GM12878 (cell line): ENCODE measurements around the gene CRYGS. TPM values are rescaled to one million over a fixed set of nuclear protein-coding genes. Genes with fewer than 3 reads are reported as not detected.
A peak's percentile ranks its signal among the peaks of the same experiment; 100 is the strongest.

Experiments used
- ATAC-seq: fragments of 200-7000 bp; cut with Tn5 transposase; 3 replicates; pipeline ENCODE4 v1.9.1; 2020; ENCODE audit warnings: mild to moderate bottlenecking, moderate library complexity
- BruUV-seq: library from RNA; stranded (reverse); fragments of 400-500 nt; replicated peaks from 2 replicates; lab custom pipeline; 2021; lab: Mats Ljungman, UMichigan
- CTCF ChIA-PET: fragments of 300-600 bp; sonication (Branson Sonifier 250); formaldehyde crosslinking; extraction: SDS; loops from one replicate; lab custom pipeline; 2021; ENCODE audit warnings: inconsistent platforms; lab: Yijun Ruan, JAX
- POLR2A ChIA-PET: fragments of 350-600 bp; formaldehyde crosslinking; extraction: SDS; loops from one replicate; lab custom pipeline; 2021; ENCODE audit warnings: inconsistent platforms; lab: Charles Lee
- RAD21 ChIA-PET: fragments of 300-600 bp; sonication (Branson Sonifier 250); formaldehyde crosslinking; loops from one replicate; lab custom pipeline; 2023; ENCODE audit warnings: antibody characterized with exemption; ENCODE audit not compliant: unreplicated experiment; lab: Charles Lee
- SMC1A ChIA-PET: fragments of 300-600 bp; sonication (Branson Sonifier 250); formaldehyde crosslinking; loops from one replicate; lab custom pipeline; 2023; ENCODE audit not compliant: unreplicated experiment, uncharacterized antibody; lab: Charles Lee
- DNase-seq: peaks from one replicate; pipeline ENCODE4 v3.0.0-alpha.2; 2011; ENCODE audit warnings: low read depth, low spot score
- FAIRE-seq: peaks from 3 replicates; lab custom pipeline; 2011; peaks lifted over from hg19 to GRCh38; lab: Jason Lieb, UNC
- H2AFZ ChIP-seq: 2 replicates; pipeline ENCODE4 v1.6.0; 2011; ENCODE audit warnings: low read depth, low read length, control low read depth; ENCODE audit not compliant: control insufficient read depth
- H3K27ac ChIP-seq: 2 replicates; pipeline ENCODE4 v1.5.1; 2011; ENCODE audit warnings: control low read depth; ENCODE audit not compliant: control insufficient read depth, insufficient read depth
- H3K27me3 ChIP-seq, 2 experiments: replicated peaks in 1 of 2; 2 replicates each; pipeline versions ENCODE4 v1.6.0 to v1.6.1; 2011; ENCODE audit warnings: low read length in 1 of 2; ENCODE audit not compliant: control insufficient read depth in 2 of 2, insufficient read depth in 2 of 2
- H3K36me3 ChIP-seq, 2 experiments: 2 replicates each; pipeline ENCODE4 v1.5.1; 2011; ENCODE audit warnings: low read length in 1 of 2; ENCODE audit not compliant: control insufficient read depth in 2 of 2, insufficient read depth in 2 of 2
- H3K4me1 ChIP-seq: 2 replicates; pipeline ENCODE4 v1.6.1; 2011; ENCODE audit warnings: mild to moderate bottlenecking, low read length, moderate library complexity, mixed read lengths; ENCODE audit not compliant: control insufficient read depth, insufficient read depth
- H3K4me2 ChIP-seq: 2 replicates; pipeline ENCODE4 v1.6.0; 2011; ENCODE audit warnings: control low read depth; ENCODE audit not compliant: control insufficient read depth, insufficient read depth
- H3K4me3 ChIP-seq: fragments of 200-600 bp; sonication (generic); 2 replicates; pipeline ENCODE4 v1.5.1; 2016
- H3K79me2 ChIP-seq: 2 replicates; pipeline ENCODE4 v1.6.0; 2011; ENCODE audit warnings: low read length; ENCODE audit not compliant: control insufficient read depth, insufficient read depth
- H3K9ac ChIP-seq: 2 replicates; pipeline ENCODE4 v1.8.0; 2011; ENCODE audit warnings: low read length, control low read depth, mixed read lengths; ENCODE audit not compliant: control insufficient read depth, insufficient read depth
- H3K9me3 ChIP-seq: replicated peaks from 3 replicates; pipeline ENCODE4 v1.5.1; 2011; ENCODE audit warnings: mild to moderate bottlenecking, low read length; ENCODE audit not compliant: control insufficient read depth, insufficient read depth
- H4K20me1 ChIP-seq: 2 replicates; pipeline ENCODE4 v1.6.0; 2011; ENCODE audit not compliant: control insufficient read depth, insufficient read depth
- HDAC2 ChIP-seq: fragments of 200-600 bp; sonication (generic); IDR thresholded peaks from 2 replicates; pipeline ENCODE4 v1.6.1; 2017
- RAD21 ChIP-seq: IDR thresholded peaks from 2 replicates; pipeline ENCODE4 v1.6.1; 2011; ENCODE audit warnings: mild to moderate bottlenecking, low read depth, low read length, moderate library complexity; ENCODE audit not compliant: insufficient read depth
- WRNIP1 ChIP-seq: IDR thresholded peaks from 2 replicates; pipeline ENCODE4 v1.6.1; 2011; ENCODE audit warnings: low read depth, low read length, improper control_type of control experiment, borderline replicate concordance
- WGBS: methylation state at CpG from one replicate; pipeline ENCODE4 v1.1.6; 2016; ENCODE audit warnings: low lambda C conversion rate; ENCODE audit not compliant: insufficient replicate concordance, insufficient coverage; ENCODE audit errors: missing lambda C conversion rate; 5-methylcytosine and 5-hydroxymethylcytosine counted together
- in situ Hi-C: fragments of 300-500 bp; cut with MboI; formaldehyde crosslinking; loops from 9 replicates; pipeline ENCODE4 v1.14.3; 2018; ENCODE audit warnings: mixed read lengths
- intact Hi-C: fragments of 100-400 bp; cut with micrococcal nuclease; formaldehyde crosslinking; loops from one replicate; pipeline ENCODE4 v1.14.2; 2022; ENCODE audit not compliant: unreplicated experiment
- polyA plus RNA-seq, 11 experiments: library from polyadenylated mRNA; depleted of rRNA in 4 of 11; unstranded in 6 of 11; stranded (reverse) in 5 of 11; fragments of >200 nt; fragmentation: Nextera tagmentation in 4 of 11; fragmentation: Illumina TruSeq in 1 of 11; extraction: Ambion mirVana in 4 of 11; extraction: Trizol in 1 of 11; gene quantifications; 1 replicate in 1 of 11; 2 replicates in 10 of 11; pipeline versions ENCODE4 v1.2.1 to v1.2.3, GENCODE V29; 2011 to 2016; ENCODE audit warnings: inconsistent platforms in 2 of 11, missing spikeins in 2 of 11, low read depth in 1 of 11
- total RNA-seq, 4 experiments: library from RNA; depleted of rRNA in 3 of 4; stranded (reverse); fragments of >200 nt in 3 of 4; fragmentation: Illumina TruSeq in 1 of 4; extraction: Trizol in 1 of 4; gene quantifications; 2 replicates each; pipeline versions ENCODE4 v1.2.1 to v1.2.3, GENCODE V29; 2013 to 2021
- TF ChIP-seq, protein P1 (sequence below): IDR thresholded peaks from 2 replicates; pipeline ENCODE4 v1.6.1; 2012; ENCODE audit warnings: mild to moderate bottlenecking, low read depth, low read length
- TF ChIP-seq, protein P2 (sequence below): fragments of 450-650 bp; IDR thresholded peaks from 2 replicates; pipeline ENCODE4 v1.6.1; 2017; ENCODE audit warnings: borderline replicate concordance
- TF ChIP-seq, protein P3 (sequence below): fragments of 450-650 bp; IDR thresholded peaks from 2 replicates; pipeline ENCODE4 v1.6.1; 2017; ENCODE audit warnings: antibody characterized with exemption, mild to moderate bottlenecking, moderate library complexity

Gene CRYGS
- total and polyA plus RNA-seq, 10 of the 15 experiments (the other 5 are each of a cell fraction or from before 2014, with no cell fraction given) = 1.1 to 6.0 (median 2.5) TPM

DNA sequence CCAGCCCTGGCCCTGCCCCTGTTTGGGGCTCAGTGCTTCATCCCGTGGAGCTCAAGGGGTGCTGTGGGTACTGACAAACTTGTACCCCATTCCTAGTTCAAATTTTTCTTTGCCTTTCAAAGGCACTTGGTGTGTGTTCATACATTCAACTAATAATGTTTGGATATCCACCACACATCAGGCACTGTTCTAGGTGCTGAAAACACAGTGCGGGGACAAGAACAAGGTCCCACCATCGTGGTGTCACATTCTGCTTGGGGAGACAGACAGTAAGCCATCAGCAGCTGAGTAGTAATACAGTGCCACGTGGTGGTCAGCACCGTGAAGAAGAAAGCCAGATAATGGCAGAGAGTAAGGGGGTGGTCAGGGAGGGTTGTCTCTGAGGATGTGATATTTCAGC, 32.5 kb downstream of the CRYGS start:
- POLR2A ChIA-PET = interaction anchor here (1.0 to 2.1 kb wide), 5 partner anchors 11 to 25 kb away, joined by 3 to 11 read pairs (median 4); no protein-coding TSS in a partner anchor
- ATAC-seq = peak; percentile 8
- 0 out of 2 replicates have a peak overlapping the region, but pooled peaks have one; percentile 29 for H3K27ac ChIP-seq
- RAD21 ChIA-PET = interaction anchor here (0.7 to 7.8 kb wide), 8 partner anchors 8 to 250 kb away, joined by 3 to 192 read pairs (median 4); no protein-coding TSS in a partner anchor
- H3K9ac ChIP-seq = no peak overlapping the region
- DNase-seq = no peak
- H3K79me2 ChIP-seq = no peaks in the 10 kb centered on the region
- WGBS = 20% methylated on average over 5 of the region's 5 CpGs
- no peak for TF ChIP-seq WRNIP1
- no peak for TF ChIP-seq HDAC2
- TF ChIP-seq, protein P1, sequence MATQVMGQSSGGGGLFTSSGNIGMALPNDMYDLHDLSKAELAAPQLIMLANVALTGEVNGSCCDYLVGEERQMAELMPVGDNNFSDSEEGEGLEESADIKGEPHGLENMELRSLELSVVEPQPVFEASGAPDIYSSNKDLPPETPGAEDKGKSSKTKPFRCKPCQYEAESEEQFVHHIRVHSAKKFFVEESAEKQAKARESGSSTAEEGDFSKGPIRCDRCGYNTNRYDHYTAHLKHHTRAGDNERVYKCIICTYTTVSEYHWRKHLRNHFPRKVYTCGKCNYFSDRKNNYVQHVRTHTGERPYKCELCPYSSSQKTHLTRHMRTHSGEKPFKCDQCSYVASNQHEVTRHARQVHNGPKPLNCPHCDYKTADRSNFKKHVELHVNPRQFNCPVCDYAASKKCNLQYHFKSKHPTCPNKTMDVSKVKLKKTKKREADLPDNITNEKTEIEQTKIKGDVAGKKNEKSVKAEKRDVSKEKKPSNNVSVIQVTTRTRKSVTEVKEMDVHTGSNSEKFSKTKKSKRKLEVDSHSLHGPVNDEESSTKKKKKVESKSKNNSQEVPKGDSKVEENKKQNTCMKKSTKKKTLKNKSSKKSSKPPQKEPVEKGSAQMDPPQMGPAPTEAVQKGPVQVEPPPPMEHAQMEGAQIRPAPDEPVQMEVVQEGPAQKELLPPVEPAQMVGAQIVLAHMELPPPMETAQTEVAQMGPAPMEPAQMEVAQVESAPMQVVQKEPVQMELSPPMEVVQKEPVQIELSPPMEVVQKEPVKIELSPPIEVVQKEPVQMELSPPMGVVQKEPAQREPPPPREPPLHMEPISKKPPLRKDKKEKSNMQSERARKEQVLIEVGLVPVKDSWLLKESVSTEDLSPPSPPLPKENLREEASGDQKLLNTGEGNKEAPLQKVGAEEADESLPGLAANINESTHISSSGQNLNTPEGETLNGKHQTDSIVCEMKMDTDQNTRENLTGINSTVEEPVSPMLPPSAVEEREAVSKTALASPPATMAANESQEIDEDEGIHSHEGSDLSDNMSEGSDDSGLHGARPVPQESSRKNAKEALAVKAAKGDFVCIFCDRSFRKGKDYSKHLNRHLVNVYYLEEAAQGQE = peak; percentile 75
- TF ChIP-seq, protein P2, sequence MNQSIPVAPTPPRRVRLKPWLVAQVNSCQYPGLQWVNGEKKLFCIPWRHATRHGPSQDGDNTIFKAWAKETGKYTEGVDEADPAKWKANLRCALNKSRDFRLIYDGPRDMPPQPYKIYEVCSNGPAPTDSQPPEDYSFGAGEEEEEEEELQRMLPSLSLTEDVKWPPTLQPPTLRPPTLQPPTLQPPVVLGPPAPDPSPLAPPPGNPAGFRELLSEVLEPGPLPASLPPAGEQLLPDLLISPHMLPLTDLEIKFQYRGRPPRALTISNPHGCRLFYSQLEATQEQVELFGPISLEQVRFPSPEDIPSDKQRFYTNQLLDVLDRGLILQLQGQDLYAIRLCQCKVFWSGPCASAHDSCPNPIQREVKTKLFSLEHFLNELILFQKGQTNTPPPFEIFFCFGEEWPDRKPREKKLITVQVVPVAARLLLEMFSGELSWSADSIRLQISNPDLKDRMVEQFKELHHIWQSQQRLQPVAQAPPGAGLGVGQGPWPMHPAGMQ = no peak
- TF ChIP-seq, protein P3, sequence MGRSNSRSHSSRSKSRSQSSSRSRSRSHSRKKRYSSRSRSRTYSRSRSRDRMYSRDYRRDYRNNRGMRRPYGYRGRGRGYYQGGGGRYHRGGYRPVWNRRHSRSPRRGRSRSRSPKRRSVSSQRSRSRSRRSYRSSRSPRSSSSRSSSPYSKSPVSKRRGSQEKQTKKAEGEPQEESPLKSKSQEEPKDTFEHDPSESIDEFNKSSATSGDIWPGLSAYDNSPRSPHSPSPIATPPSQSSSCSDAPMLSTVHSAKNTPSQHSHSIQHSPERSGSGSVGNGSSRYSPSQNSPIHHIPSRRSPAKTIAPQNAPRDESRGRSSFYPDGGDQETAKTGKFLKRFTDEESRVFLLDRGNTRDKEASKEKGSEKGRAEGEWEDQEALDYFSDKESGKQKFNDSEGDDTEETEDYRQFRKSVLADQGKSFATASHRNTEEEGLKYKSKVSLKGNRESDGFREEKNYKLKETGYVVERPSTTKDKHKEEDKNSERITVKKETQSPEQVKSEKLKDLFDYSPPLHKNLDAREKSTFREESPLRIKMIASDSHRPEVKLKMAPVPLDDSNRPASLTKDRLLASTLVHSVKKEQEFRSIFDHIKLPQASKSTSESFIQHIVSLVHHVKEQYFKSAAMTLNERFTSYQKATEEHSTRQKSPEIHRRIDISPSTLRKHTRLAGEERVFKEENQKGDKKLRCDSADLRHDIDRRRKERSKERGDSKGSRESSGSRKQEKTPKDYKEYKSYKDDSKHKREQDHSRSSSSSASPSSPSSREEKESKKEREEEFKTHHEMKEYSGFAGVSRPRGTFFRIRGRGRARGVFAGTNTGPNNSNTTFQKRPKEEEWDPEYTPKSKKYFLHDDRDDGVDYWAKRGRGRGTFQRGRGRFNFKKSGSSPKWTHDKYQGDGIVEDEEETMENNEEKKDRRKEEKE = no peak
- TF ChIP-seq RAD21 = 0 out of 2 replicates have a peak, but pooled peaks have one; percentile 9
- H3K4me2 ChIP-seq = no peak overlapping the region
- no peaks in the 10 kb centered on the region; the same call in 2 of the 3 replicates for H3K9me3 ChIP-seq
- no peaks in the 10 kb centered on the region for H3K36me3 ChIP-seq
- H2AFZ ChIP-seq = no peak overlapping the region
- FAIRE-seq = no peak
- intact Hi-C loops = loop anchor here (2.0 kb wide), 1 partner anchor 23 kb away; no protein-coding TSS in a partner anchor
- CTCF ChIA-PET = interaction anchor here (1.0 to 5.7 kb wide), 10 partner anchors 9 to 256 kb away, joined by 3 to 141 read pairs (median 8); no protein-coding TSS in a partner anchor
- peaks cover 51% of the 10 kb centered on the region for H3K4me1 ChIP-seq
- in situ Hi-C loops = no loop called here
- no peak overlapping the region for H3K4me3 ChIP-seq
- SMC1A ChIA-PET = interaction anchor here (0.6 to 12.3 kb wide), 13 partner anchors 8 to 585 kb away, joined by 3 to 257 read pairs (median 4); no protein-coding TSS in a partner anchor
- BruUV-seq = no TSS peak
- H4K20me1 ChIP-seq = no peaks in the 10 kb centered on the region
- no peaks in the 10 kb centered on the region for H3K27me3 ChIP-seq
